Hypothalamus (tissue), 51 donors: ENCODE results near the gene CEP72.
"Not testable (repeated sequence)": the region's sequence is repeated elsewhere in the genome, so short reads cannot be mapped to it uniquely, and the experiment has no call there.

ENCODE experiments used
- DNase-seq, 51 donors: peaks; one replicate each; lab custom pipeline; 2025; lab: John Stamatoyannopoulos, UW

CEP72 gene, protein sequence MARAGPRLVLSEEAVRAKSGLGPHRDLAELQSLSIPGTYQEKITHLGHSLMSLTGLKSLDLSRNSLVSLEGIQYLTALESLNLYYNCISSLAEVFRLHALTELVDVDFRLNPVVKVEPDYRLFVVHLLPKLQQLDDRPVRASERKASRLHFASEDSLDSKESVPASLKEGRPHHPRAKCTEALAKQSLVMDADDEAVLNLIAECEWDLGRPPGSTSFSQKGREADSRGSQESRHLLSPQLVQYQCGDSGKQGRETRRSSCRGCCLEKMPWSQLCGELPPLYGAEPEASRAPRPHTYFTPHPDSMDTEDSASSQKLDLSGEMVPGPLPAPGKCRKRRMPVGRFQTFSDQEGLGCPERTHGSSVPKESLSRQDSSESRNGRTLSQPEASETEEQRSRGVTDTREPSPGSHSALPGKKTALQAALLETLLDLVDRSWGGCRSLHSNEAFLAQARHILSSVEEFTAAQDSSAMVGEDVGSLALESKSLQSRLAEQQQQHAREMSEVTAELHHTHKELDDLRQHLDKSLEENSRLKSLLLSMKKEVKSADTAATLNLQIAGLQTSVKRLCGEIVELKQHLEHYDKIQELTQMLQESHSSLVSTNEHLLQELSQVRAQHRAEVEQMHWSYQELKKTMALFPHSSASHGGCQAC

DNA sequence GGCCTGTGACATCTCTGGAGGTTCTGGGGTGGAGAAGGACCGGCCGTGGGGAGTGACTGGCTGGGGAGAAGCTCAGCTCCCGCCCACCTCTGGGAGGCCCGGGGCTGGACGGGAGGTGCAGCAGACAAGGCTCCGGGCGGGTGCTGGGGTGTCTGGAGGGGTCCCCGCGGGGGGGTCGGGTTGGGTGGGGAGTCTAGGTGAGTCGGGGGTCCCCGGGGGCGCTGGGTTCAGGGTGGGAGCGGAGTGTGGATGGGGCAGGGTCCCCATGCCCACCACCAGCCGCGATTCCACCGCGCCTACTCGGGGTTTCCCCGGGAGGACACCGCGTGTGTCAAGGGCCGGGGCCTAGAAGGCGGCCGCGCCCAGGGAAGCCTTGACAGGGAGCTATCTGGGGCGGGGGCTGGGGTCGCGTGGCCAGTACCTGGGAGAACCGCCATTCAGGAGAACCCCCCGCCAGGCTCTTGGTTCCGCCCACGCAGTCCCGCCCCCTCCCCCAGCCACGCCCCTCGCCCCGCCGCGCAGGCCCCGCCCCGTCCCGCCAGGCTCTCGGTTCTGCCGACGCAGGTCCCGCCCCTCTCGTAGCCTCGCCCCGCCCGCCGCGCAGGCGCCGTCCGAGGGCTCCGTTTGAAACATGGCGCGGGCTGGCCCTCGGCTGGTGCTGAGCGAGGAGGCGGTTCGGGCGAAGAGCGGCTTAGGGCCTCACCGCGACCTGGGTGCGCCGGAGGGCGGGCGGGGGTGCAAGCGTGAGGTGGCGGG lies at the start of gene CEP72:
CEP72 (plus strand) TSS at position 610 of the 756 bp plus-strand sequence; CDS start at position 632, 22 bp downstream.
- DNase-seq: peak; percentile 25 to 97 (median 86)

DNA sequence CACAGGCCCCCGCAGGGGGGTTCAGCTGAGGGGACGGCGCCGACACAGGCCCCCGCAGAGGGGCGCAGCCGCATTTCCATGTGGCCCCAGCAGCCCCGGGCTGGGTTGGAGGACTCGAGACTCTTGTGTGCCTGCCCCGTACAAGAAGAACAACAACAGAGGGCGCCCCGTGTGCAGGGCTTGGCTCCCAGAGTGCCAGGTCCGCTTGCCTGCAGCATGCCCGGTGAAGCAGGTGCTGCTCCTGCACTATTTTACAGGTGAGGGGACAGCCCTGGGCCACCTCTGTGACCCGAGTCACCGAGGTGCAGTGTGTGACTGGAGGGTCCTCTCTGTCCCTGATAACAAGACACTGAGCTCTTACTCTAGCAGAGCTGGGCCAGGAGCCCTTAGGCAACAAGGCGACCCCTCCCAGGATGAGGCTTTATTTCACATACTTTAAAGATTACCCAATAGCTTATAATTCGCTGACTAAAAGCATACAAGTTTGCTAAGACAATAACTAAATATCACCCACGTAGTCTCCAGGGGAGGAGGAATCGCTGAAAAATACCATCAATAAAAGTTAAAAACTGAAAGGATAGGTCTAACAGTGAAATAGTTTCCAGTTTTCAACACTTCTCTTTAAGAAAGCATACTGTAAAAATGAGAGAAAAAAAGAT lies 46.2 kb upstream of the CEP72 start:
- DNase-seq: no peak

DNA sequence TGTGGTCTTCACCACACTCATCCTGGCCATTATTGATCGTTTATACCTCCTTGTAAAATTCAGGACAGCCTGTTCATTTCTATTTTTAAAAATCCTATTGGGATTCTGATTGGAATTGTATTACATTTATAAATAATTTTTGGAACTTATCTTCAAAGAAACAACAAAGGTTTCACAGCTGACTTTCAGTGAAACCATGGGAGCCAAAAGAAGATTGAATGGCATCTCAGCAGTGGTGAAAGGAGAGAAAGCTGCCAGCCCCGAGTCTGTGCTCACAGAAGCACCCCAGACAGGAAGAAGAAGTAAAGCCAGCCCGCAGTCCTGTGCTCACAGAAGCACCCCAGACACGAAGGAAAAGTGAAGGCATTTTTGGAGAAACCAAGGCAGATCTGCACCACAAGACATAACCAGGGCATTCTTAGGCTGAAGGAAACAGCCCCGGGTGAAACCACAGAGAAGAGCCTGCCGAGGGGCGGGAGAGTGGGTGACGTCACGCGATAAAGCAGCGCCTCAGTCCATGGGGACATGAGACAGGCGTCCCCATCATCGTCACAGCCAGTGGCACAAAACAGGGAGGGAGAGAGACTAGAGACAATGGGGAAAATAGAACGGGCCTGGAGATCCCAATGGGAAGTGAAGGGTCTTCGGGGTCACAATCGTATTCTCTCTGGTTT lies 45.4 kb upstream of the CEP72 start:
- no peak for DNase-seq

DNA sequence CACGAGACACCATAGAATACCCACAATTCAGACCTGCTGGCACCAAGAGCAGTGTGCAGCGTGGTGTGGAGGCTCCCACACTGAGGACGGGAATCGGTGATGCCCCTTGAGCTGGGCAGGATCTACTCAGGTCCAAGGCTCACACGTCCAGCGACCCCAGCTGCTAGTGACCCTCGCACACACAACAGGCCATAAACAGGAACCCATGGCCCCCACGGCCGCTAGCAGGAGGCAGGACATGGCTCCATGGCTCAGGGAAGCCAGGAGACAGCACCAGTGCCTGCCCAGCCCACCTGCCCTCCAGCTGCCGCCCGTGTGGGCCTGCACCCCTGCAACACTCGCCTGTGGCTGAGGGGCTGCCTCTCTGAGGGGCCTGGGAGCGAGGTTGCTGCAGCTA lies 44.5 kb upstream of the CEP72 start:
- no peak for DNase-seq

DNA sequence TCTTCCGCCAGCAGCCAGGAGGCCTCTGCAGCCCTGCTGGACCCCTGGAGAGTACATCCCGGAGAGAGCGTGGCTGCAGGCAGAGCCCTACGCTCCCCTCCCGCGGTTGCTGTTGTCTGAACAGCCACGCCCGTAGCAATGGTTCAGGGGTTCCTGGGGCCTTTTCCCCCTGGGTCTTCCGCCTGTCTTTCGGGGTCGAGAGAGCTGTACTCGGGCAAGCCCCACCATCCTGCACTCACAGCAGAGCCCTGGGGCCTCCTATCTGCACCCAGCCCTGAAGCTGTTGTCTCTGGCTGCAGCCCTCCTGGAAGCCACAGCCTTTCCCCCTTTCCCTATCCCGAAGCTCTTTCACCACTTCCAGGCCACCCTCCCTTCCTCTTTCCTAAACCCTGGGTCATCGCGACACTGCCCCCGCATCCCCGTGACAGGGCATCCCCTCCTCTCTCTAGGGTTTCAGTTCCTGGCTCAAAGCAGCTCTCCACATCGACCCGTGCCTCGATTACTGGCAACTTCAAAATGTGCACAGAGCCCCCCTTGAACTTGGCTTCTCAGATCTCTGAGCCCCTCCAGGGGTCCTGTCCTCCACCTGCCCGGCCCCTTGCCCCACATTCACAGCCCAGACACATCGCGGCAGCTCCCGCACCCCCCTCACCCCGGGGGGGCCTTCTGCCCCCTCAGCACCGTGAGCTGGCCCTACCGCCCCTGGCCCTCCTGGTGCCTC lies 43.9 kb upstream of the CEP72 start:
- DNase-seq: no peak

DNA sequence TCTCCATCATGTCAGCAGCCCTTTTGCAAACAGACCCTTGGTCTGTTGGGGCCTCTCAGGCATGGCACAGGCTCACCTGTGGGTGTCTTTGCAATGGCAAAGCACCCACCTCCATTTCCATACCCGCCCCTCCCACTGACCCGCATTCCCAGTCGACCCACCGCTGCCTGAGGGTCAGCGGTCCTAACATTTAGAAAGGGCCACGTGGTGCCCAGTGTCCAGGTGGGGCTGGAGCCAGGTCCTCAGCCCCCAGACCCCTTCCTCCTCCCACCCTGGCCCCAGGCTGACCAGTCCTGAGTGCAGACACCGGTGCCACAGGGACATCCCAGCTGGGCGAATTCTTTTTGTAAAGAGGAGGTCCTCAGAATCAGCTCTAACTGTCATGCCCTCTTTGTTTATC lies 43.3 kb upstream of the CEP72 start:
- DNase-seq: no peak

DNA sequence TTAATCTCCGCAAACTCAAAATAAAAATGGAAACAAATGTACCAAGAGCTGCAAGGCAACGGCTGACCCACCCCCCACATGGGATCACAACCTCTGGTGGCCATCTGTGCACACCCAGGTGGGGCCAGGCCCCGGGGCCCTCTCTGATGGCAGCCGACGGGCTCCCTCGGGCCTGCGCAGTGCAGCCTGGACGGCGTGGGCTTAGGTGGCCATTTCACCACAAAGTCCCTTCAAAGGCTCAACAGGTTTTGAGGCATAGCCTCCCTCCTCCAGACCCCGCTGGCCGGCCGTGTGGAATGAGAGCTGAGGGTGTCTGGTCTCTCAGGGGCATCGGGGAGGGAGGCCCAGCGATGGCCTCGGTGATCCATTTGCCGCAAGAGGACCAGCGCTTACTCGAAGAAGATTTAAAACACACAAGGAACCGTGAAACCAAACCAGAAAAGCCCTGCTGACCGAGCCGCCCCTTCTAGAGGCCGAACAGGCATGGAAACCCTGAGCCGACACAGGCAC lies 42.7 kb upstream of the CEP72 start:
- no peak for DNase-seq

DNA sequence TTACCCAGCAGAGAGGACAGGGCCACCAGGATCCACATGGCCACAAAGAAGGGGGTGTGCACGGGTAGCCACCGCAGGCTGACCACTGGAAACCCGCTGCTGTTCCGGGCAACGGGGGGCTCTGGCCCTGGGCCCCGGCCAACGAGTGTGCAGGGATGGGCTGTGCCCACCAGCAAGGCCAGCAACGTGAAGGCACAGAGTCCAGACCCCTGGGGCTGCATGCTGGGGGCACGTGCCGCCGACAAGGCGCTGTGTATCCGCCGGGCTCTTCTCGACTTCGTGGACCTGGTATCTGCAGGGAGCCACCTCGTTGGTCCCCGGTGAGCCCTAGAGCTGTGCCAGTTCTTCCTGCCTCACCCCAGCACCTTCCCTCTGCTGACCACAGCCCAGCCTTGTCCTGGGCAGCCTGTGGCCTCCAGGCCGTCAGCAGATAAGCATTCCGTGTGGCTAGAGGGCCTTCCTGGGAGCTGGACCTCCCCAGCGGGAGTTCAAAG lies 42.2 kb upstream of the CEP72 start:
- DNase-seq: no peak

DNA sequence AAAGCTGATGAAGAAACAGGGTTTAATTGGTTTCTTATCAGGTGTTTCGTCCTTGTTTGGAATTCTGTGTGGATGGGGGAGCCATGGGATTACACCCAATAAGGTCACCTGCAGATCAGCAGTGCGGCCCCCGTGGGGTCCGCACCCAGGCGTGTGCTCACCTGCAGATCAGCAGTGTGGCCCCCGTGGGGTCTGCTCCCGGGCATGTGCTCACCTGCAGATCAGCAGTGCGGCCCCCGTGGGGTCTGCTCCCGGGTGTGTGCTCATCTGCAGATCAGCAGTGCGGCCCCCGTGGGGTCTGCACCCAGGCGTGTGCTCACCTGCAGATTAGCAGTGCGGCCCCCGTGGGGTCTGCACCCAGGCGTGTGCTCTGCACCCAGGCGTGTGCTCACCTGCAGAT lies 41.7 kb upstream of the CEP72 start:
- DNase-seq: no peak

DNA sequence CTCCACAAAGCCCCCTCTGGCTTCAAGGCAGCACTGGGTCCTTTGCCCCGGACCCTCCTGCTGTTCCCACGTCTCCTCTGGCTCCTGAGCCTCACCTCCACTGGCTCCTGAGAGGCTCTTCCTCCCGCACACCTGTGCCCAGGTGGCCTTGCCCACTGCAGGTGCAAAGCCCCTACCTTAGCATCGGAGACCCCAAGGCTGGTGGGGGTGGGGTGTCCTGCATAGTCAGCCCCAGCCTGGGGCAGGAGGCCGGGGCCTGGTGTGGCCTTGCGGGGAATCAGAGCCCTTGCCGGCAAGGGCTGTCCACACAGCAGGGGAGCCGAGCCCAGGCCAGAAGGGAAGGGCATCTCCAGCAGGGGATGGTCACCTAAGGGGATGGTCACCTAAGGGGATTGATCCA lies 41.3 kb upstream of the CEP72 start:
- no peak for DNase-seq

DNA sequence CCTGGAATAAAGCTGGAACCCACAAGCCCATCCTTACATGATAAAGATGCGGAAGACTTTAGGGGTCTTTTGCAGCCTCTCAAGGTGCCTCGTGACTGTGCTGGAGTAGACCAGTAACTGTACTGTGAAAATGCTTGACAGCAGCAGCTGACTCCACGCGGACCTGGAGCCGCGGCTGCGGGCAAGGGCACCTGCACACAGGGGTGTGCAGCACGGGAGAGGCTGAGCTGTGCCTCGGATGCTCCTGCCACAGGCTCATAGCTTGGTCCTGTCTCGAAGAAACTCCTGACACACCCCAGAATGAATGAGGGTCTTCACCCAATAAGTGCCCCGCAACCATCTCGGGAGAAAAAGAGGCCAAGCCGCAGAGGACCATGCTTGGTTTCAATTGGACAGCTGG lies 40.3 kb upstream of the CEP72 start:
- DNase-seq: no peak

DNA sequence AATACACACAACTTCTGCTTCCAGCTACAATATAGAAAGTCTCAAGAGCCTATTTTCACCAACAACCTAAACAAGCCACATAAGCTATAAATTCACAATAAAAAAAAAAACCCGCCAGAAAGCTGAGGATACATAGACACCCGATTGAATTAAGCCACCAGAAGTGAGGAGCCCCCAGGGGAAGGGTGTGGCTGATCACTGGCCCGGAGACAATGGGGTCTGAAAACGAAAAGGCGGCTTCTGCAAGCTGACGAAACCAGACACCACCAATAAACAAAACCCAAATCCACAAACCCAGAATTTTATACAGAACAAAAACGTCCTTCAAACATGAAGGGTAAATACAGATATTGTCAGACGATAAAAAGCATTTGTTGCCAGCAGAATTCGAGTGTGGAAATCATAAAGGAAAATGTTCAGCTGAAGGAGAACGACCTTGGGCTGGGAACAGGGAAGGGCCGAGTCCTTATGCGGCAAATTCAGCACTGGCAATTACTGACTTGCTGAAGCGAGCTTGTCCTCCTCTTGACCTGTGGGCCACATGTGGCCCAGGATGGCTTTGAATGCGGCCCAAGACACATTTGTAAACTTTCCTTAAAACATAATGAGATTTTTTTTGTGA lies 39.6 kb upstream of the CEP72 start:
- no peak for DNase-seq

DNA sequence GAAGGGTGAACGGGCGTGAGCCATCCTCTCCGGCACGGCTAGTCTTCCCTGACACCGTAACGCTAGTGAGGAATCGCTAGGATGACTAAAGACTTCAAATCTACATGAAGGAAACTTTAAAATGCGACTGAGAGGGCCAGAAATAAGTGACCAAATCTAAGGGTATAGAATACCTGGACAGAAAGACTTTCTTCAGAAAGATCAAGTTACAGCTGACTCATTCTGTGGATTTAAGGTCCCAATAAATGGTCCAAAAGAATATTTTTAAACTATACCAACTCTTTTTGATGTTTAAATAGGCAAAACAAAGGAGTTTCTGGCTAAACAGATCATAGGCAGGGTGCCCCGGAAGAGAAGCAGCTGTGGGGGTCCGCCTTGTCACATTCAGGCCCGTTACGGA lies 38.9 kb upstream of the CEP72 start:
- DNase-seq: no peak

DNA sequence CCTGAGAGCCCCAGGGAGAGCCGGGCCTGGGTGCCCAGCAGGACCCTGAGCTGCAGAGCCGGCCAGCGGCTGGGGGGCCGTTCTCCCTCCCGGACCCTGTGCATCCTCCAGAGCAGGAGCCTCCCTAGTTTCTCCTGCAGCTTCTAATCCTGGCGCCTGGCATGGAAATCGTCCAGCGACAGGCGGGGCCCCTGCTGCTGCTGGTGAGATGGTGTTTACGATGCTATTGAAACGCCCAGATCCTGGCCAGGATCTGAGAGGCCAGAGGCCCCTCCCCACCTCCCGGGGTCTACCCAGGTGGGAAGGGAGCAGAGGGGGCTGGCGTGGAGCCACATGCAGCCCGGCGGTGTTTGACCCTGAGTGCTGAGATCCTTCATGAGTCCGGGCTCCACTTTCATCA lies 38.2 kb upstream of the CEP72 start:
- DNase-seq: no peak

DNA sequence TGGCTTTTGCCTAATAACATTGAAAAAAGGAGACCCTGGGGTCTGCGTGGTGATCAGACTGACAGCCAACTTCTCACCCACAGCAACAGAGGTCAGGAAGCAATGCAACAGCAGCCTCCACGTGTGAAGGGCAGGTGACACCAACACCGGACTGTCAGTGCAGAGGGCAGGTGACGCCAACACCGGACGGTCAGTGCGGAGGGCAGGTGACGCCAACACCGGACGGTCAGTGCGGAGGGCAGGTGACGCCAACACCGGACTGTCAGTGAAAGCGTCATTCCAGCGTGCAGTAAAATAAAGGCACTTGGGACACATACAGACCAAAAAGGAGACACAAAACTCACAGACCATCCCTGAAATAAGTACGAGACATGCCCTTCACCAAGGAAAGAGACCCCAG lies 37.2 kb upstream of the CEP72 start:
- no peak for DNase-seq

DNA sequence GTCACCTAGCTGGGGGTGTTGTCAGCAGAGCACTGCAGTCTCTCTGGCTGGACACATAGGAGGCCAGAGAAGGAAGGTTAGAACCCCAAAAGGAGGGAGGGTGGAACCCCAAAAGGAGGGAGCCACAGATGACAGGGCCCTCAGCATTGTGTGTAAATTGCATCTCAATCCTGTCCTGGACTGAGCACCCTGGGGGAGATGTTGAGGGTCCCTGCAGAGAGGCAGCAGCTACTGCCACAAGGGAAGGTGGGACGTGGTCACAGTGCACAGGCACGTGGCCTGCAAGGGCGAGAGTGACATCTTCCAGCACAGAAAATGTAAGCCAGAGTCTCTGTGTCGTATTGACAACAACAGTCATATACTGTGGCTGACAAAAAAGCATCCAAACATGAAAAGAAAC lies 36.5 kb upstream of the CEP72 start:
- DNase-seq: no peak

DNA sequence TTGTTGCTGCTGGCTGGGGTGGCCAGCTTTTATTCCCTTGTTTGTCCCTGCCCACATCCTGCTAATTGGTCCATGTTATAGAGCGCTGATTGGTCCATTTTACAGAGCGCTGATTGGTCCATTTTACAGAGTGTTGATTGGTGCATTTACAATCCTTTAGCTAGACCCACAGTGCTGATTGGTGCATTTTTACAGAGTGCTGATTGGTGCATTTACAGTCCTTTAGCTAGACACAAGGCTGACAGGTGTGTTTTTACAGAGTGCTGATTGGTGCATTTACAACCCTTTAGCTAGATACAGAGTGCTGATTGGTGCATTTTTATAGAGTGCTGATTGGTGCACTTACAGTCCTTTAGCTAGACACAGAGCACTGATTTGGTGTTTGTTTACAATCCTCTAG lies 34.9 kb upstream of the CEP72 start:
- not testable (repeated sequence) for DNase-seq

DNA sequence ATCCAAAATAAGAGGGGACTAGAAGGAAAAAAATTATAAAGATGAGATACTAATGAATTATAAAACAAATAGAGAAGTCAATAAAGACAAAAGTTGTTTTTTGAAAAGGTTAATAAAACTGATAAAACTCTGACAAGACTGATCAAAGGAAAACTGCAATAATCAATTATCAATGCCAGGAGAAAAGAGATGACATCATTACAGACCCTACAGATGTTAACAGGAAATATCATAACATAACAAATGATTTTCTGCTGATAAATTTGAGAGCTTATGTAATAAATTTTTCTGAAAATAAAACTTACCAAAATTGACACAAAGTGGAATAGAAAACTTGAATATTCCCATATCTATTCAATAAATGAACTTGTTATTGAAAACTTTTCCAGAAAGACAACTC lies 34.3 kb upstream of the CEP72 start:
- no peak for DNase-seq

DNA sequence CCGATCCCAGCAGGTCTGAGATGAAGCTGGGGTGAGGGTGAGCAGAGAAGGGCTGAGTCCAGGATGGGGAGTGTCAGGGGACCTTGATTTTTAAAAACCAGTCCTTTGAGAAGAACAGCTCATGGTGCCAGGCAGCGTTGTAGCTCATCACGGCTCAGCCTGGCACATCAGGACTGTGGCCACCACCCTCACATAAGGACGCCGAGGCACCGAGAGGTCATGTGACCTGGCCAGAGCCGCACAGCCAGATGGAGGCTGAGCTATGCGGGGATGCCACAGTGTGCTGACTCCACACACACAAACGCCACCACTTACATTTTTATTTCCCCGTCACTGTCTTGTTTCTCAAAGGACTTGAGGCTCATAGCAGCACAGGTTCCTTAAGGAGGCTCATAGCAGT lies 32.9 kb upstream of the CEP72 start:
- no peak for DNase-seq
